H1 (cell line): ENCODE measurements around the gene CWC27. TPM values are rescaled to one million over a fixed set of nuclear protein-coding genes. Genes with fewer than 3 reads are reported as not detected.

ENCODE experiments used
- CTCF ChIA-PET: fragments of 300-600 bp; sonication (Branson Sonifier 250); formaldehyde crosslinking; loops from one replicate; lab custom pipeline; 2021; ENCODE audit not compliant: partially characterized antibody; lab: Charles Lee
- POLR2A ChIA-PET: fragments of 300-600 bp; sonication (Branson Sonifier 250); formaldehyde crosslinking; loops from one replicate; lab custom pipeline; 2021; ENCODE audit warnings: inconsistent platforms; ENCODE audit not compliant: partially characterized antibody; lab: Charles Lee
- DNase-seq, 2 experiments: peaks; one replicate each; pipeline versions ENCODE4 v3.0.0 to v3.0.0-alpha.2; 2010 to 2022; ENCODE audit warnings: low spot score in 2 of 2, low read depth in 1 of 2, mixed read lengths in 1 of 2
- FAIRE-seq: peaks from 2 replicates; lab custom pipeline; 2011; peaks lifted over from hg19 to GRCh38; lab: Jason Lieb, UNC
- H2AFZ ChIP-seq: 2 replicates; pipeline ENCODE4 v1.8.1; 2012; ENCODE audit warnings: low read length, inconsistent platforms
- H2AK5ac ChIP-seq: 2 replicates; pipeline ENCODE4 v1.6.1; 2013; ENCODE audit warnings: low read depth, low read length
- H2BK120ac ChIP-seq: replicated peaks from 2 replicates; pipeline ENCODE3; 2013; ENCODE audit warnings: low read depth, low read length, inconsistent platforms
- H2BK12ac ChIP-seq: 2 replicates; pipeline ENCODE4 v1.6.1; 2013; ENCODE audit warnings: low read depth, low read length
- H2BK15ac ChIP-seq: 2 replicates; pipeline ENCODE4 v1.6.1; 2013; ENCODE audit warnings: low read length
- H2BK20ac ChIP-seq: 2 replicates; pipeline ENCODE4 v1.6.1; 2013; ENCODE audit warnings: low read length
- H2BK5ac ChIP-seq: 2 replicates; pipeline ENCODE4 v1.6.1; 2013; ENCODE audit warnings: low read depth, low read length
- H3K14ac ChIP-seq: 2 replicates; pipeline ENCODE4 v1.6.1; 2013; ENCODE audit warnings: inconsistent platforms; ENCODE audit not compliant: insufficient read length
- H3K18ac ChIP-seq: 2 replicates; pipeline ENCODE4 v1.6.1; 2013; ENCODE audit warnings: low read length; ENCODE audit errors: extremely low read depth
- H3K23ac ChIP-seq: 2 replicates; pipeline ENCODE4 v1.6.1; 2013; ENCODE audit warnings: inconsistent platforms; ENCODE audit not compliant: insufficient read length
- H3K23me2 ChIP-seq: 2 replicates; pipeline ENCODE4 v1.6.1; 2013; ENCODE audit warnings: low read depth, low read length
- H3K27ac ChIP-seq: 2 replicates; pipeline ENCODE4 v1.6.1; 2011; ENCODE audit warnings: low read depth, low read length, inconsistent platforms
- H3K27me3 ChIP-seq, 4 experiments: replicated peaks in 1 of 4; 1 replicate in 1 of 4; 2 replicates in 3 of 4; pipeline versions ENCODE4 v1.6.1 to v1.8.1; 2011 to 2013; ENCODE audit warnings: low read length in 3 of 4, mild to moderate bottlenecking in 3 of 4, inconsistent platforms in 2 of 4, mixed read lengths in 2 of 4, moderate library complexity in 1 of 4; ENCODE audit not compliant: control insufficient read depth in 3 of 4, insufficient read depth in 3 of 4; ENCODE audit errors: extremely low read depth in 1 of 4
- H3K36me3 ChIP-seq, 4 experiments: 2 replicates each; pipeline versions ENCODE4 v1.6.1 to v1.8.1; 2011 to 2013; ENCODE audit warnings: mild to moderate bottlenecking in 4 of 4, low read length in 3 of 4, moderate library complexity in 2 of 4, control low read depth in 1 of 4, inconsistent platforms in 1 of 4; ENCODE audit not compliant: insufficient read depth in 4 of 4, control insufficient read depth in 2 of 4
- H3K4ac ChIP-seq: replicated peaks from 2 replicates; pipeline ENCODE3; 2013; ENCODE audit warnings: low read length, low read depth, mixed read lengths, inconsistent platforms; ENCODE audit not compliant: insufficient read length
- H3K4me1 ChIP-seq, 4 experiments: replicated peaks in 1 of 4; 1 replicate in 1 of 4; 2 replicates in 3 of 4; pipeline versions ENCODE4 v1.6.1 to v1.8.1; 2011 to 2013; ENCODE audit warnings: low read length in 3 of 4, inconsistent platforms in 2 of 4, mixed read lengths in 1 of 4; ENCODE audit not compliant: insufficient read depth in 4 of 4, control insufficient read depth in 3 of 4
- H3K4me2 ChIP-seq, 2 experiments: 2 replicates each; pipeline versions ENCODE4 v1.6.1 to v1.8.1; 2011 to 2013; ENCODE audit warnings: low read depth in 2 of 2, low read length in 2 of 2, control low read depth in 1 of 2, inconsistent platforms in 1 of 2, mild to moderate bottlenecking in 1 of 2; ENCODE audit not compliant: insufficient read depth in 1 of 2
- H3K4me3 ChIP-seq, 4 experiments: fragments of 200-600, 300-600 bp in 1 of 4; sonication (generic), shearing (Covaris generic), sonication (Bioruptor Twin) in 1 of 4; 2 replicates each; pipeline versions ENCODE4 v1.5.1 to v1.8.1; 2011 to 2016; ENCODE audit warnings: low read length in 4 of 4, low read depth in 3 of 4, control low read depth in 2 of 4, inconsistent platforms in 2 of 4, mild to moderate bottlenecking in 2 of 4, mixed read lengths in 1 of 4, moderate library complexity in 1 of 4; ENCODE audit not compliant: insufficient read depth in 2 of 4; ENCODE audit errors: extremely low read depth in 1 of 4
- H3K56ac ChIP-seq: replicated peaks from 2 replicates; pipeline ENCODE3; 2013; ENCODE audit warnings: low read depth, mild to moderate bottlenecking, mixed read lengths, low read length, inconsistent platforms; ENCODE audit not compliant: insufficient read length
- H3K79me1 ChIP-seq: 2 replicates; pipeline ENCODE4 v1.6.1; 2013; ENCODE audit warnings: low read depth, low read length, control low read depth
- H3K79me2 ChIP-seq, 2 experiments: 2 replicates each; pipeline versions ENCODE4 v1.6.1 to v1.8.1; 2012 to 2013; ENCODE audit warnings: low read length in 2 of 2, mild to moderate bottlenecking in 2 of 2, inconsistent platforms in 1 of 2; ENCODE audit not compliant: insufficient read depth in 2 of 2, control insufficient read depth in 1 of 2
- H3K9ac ChIP-seq, 4 experiments: replicated peaks in 1 of 4; 1 replicate in 1 of 4; 2 replicates in 3 of 4; pipeline versions ENCODE4 v1.6.1 to v1.8.1; 2011 to 2013; ENCODE audit warnings: low read depth in 3 of 4, low read length in 3 of 4, control low read depth in 2 of 4, mild to moderate bottlenecking in 2 of 4, moderate library complexity in 2 of 4, inconsistent platforms in 1 of 4; ENCODE audit errors: extremely low read depth in 1 of 4
- H3K9me3 ChIP-seq, 2 experiments: 2 replicates each; pipeline versions ENCODE4 v1.6.1 to v1.8.1; 2012 to 2013; ENCODE audit warnings: mild to moderate bottlenecking in 2 of 2, moderate library complexity in 2 of 2, control low read depth in 1 of 2, inconsistent platforms in 1 of 2, low read depth in 1 of 2, low read length in 1 of 2, mixed read lengths in 1 of 2; ENCODE audit not compliant: insufficient read depth in 2 of 2
- H4K20me1 ChIP-seq, 2 experiments: replicated peaks in 1 of 2; 2 replicates each; pipeline versions ENCODE3 to v1.8.1; 2011 to 2013; ENCODE audit warnings: inconsistent platforms in 2 of 2, low read length in 2 of 2, mild to moderate bottlenecking in 1 of 2; ENCODE audit not compliant: insufficient read depth in 2 of 2, control insufficient read depth in 1 of 2
- H4K5ac ChIP-seq: 2 replicates; pipeline ENCODE4 v1.6.1; 2013; ENCODE audit warnings: low read length, low read depth, mixed read lengths, inconsistent platforms; ENCODE audit not compliant: insufficient read length
- H4K8ac ChIP-seq: 2 replicates; pipeline ENCODE4 v1.8.0; 2013; ENCODE audit warnings: mild to moderate bottlenecking, moderate library complexity, low read length, inconsistent platforms; ENCODE audit not compliant: insufficient read depth; ENCODE audit errors: extremely low read depth
- H4K91ac ChIP-seq: replicated peaks from 2 replicates; pipeline ENCODE3; 2013; ENCODE audit warnings: low read length, mixed read lengths, inconsistent platforms; ENCODE audit not compliant: insufficient read length
- BACH1 ChIP-seq: IDR thresholded peaks from 2 replicates; pipeline ENCODE4 v1.6.1; 2012; ENCODE audit warnings: low read length, improper control_type of control experiment
- CHD1 ChIP-seq: IDR thresholded peaks from 2 replicates; pipeline ENCODE4 v1.6.1; 2012; ENCODE audit warnings: low read depth, low read length, improper control_type of control experiment
- EGR1 ChIP-seq: IDR thresholded peaks from 2 replicates; pipeline ENCODE4 v1.6.1; 2011; ENCODE audit warnings: low read depth, low read length, borderline replicate concordance
- GABPA ChIP-seq: IDR thresholded peaks from 2 replicates; pipeline ENCODE4 v1.6.1; 2011; ENCODE audit warnings: mild to moderate bottlenecking, low read length, moderate library complexity, borderline replicate concordance; ENCODE audit not compliant: insufficient read depth
- HDAC6 ChIP-seq: IDR thresholded peaks from one replicate; pipeline ENCODE4 v1.7.1; 2012; ENCODE audit warnings: low read depth, mild to moderate bottlenecking, inconsistent platforms, low read length, moderate library complexity
- NRF1 ChIP-seq: IDR thresholded peaks from 2 replicates; pipeline ENCODE4 v1.6.1; 2011; ENCODE audit warnings: mild to moderate bottlenecking, low read depth, low read length, improper control_type of control experiment
- POLR2A ChIP-seq, 2 experiments: IDR thresholded peaks; 1 replicate in 1 of 2; 2 replicates in 1 of 2; pipeline ENCODE4 v1.6.1; 2011; ENCODE audit warnings: low read depth in 2 of 2, low read length in 2 of 2, mild to moderate bottlenecking in 2 of 2; ENCODE audit errors: control extremely low read depth in 1 of 2
- POLR2AphosphoS5 ChIP-seq: IDR thresholded peaks from 2 replicates; pipeline ENCODE4 v1.6.1; 2011; ENCODE audit warnings: low read depth, low read length
- RBBP5 ChIP-seq: IDR thresholded peaks from 2 replicates; pipeline ENCODE4 v1.7.1; 2012; ENCODE audit warnings: low read depth, mild to moderate bottlenecking, inconsistent platforms, low read length, moderate library complexity, borderline replicate concordance
- SP1 ChIP-seq: IDR thresholded peaks from 2 replicates; pipeline ENCODE4 v1.6.1; 2011; ENCODE audit warnings: low read depth, low read length
- SP4 ChIP-seq: IDR thresholded peaks from 2 replicates; pipeline ENCODE4 v1.6.1; 2012; ENCODE audit warnings: low read length, inconsistent platforms
- TBP ChIP-seq: IDR thresholded peaks from 2 replicates; pipeline ENCODE4 v1.6.1; 2011; ENCODE audit warnings: low read depth, low read length, improper control_type of control experiment
- ZNF274 ChIP-seq: IDR thresholded peaks from 2 replicates; pipeline ENCODE4 v1.7.0; 2012; ENCODE audit warnings: low read length, borderline replicate concordance; ENCODE audit errors: extremely low read depth
- WGBS, 2 experiments: shearing (Covaris generic) in 1 of 2; methylation state at CpG; one replicate each; pipeline versions ENCODE4 v1.1.6 to v1.1.7; 2013 to 2015; ENCODE audit warnings: low lambda C conversion rate in 2 of 2, mixed read lengths in 2 of 2, inconsistent platforms in 1 of 2, low coverage in 1 of 2, missing lambda C conversion rate in 1 of 2; ENCODE audit not compliant: insufficient replicate concordance in 2 of 2, insufficient coverage in 1 of 2, insufficient read length in 1 of 2; ENCODE audit errors: extremely low coverage in 1 of 2, missing lambda C conversion rate in 1 of 2; 5-methylcytosine and 5-hydroxymethylcytosine counted together
- polyA plus RNA-seq, 7 experiments: library from polyadenylated mRNA; depleted of rRNA in 3 of 7; stranded (reverse) in 5 of 7; unstranded in 2 of 7; fragments of >200 nt in 5 of 7; fragments of 200-250 nt in 2 of 7; gene quantifications; 1 replicate in 5 of 7; 2 replicates in 1 of 7; 4 replicates in 1 of 7; pipeline versions ENCODE4 v1.2.1 to v1.2.3, GENCODE V29; 2011 to 2013; ENCODE audit warnings: missing spikeins in 2 of 7, mixed read lengths in 2 of 7
- total RNA-seq: library from RNA; stranded (reverse); fragmentation: NEBNext Ultra II Directional; extraction: Animal tissue kit (Norgen Biotek cat#: 25700); gene quantifications from 2 replicates; pipeline ENCODE4 v1.2.1, GENCODE V29; 2021
- TF ChIP-seq, protein P1 (sequence below): IDR thresholded peaks from 2 replicates; pipeline ENCODE4 v1.6.1; 2012; ENCODE audit warnings: inconsistent platforms

Gene CWC27
- total and polyA plus RNA-seq, 2 of the 8 experiments (the other 6 are each of a cell fraction or from before 2014, with no cell fraction given) = 24.9 to 43.4 TPM

DNA sequence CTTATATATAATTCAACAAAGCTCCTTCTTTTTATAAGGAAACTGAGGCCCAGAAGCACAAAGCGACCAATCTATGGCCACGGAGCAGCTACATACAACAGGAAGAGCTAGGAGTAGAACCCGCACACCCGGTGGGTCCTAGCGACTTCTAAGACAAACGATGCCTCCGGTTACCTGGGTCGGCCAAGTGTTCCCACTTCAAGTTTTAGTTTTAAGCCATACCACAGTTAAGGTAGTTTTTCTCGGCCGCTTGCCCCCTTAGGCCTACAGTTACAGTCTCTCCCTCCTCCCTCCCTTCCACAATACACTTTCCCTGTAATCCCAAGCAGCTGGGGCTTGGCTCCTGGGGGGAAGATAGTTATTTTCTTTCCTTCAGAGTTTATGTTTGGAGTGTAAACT, 772 bp upstream of the CWC27 start:
- H3K79me2 ChIP-seq = peaks cover 15 to 85% of the 10 kb centered on the region in 2 experiments; a peak in 3 of 4 replicates
- peaks cover 0 to 9% (median 3%) of the 10 kb centered on the region in 4 experiments; a peak in 4 of 7 replicates for H3K4me1 ChIP-seq
- peak overlapping the region; percentile 46; the same call in 1 of the 2 replicates for H2BK12ac ChIP-seq
- H3K23me2 ChIP-seq = 0 out of 2 replicates have a peak, but pooled peaks cover 2% of the 10 kb centered on the region
- H3K18ac ChIP-seq = peak overlapping the region; percentile 2; the same call in 1 of the 2 replicates
- H3K56ac ChIP-seq = no peak overlapping the region
- H3K23ac ChIP-seq = no peak overlapping the region
- DNase-seq (no peak), FAIRE-seq (no peak)
- no peak overlapping the region for H3K4ac ChIP-seq
- H2BK20ac ChIP-seq = no peak overlapping the region
- peak overlapping the region; percentile 91 for H2BK5ac ChIP-seq
- peak overlapping the region; percentile 34 for H4K91ac ChIP-seq
- H3K79me1 ChIP-seq = peaks cover 6% of the 10 kb centered on the region
- peak overlapping the region; percentile 61 to 99 (median 86) for H3K9ac ChIP-seq
- H3K9me3 ChIP-seq = no peaks in the 10 kb centered on the region
- H3K27ac ChIP-seq = peak overlapping the region; percentile 97
- peak overlapping the region; percentile 56 to 75 for H3K4me2 ChIP-seq
- 2% methylated on average over 10 of the region's 10 CpGs; no CpG with 5 or more reads in 1 of the 2 experiments for WGBS, 2 experiments
- 0 out of 2 replicates have a peak overlapping the region, but pooled peaks have one; percentile 31 for H2AFZ ChIP-seq
- H4K20me1 ChIP-seq = peaks cover 0 to 2% of the 10 kb centered on the region in 2 experiments
- no peak overlapping the region for H3K14ac ChIP-seq
- H3K27me3 ChIP-seq = no peaks in the 10 kb centered on the region
- ChIA-PET POLR2A (interaction anchor here (0.8 to 3.7 kb wide), 19 partner anchors 8 to 856 kb away, joined by 3 to 30 read pairs (median 4); partner anchors contain the start of genes ADAMTS6, SHISAL2B and TRIM23), CTCF (interaction anchor here (0.5 to 2.8 kb wide), 13 partner anchors 9 to 136 kb away, joined by 3 to 13 read pairs (median 3); partner anchors contain the start of gene SHISAL2B)
- no peak overlapping the region for H2AK5ac ChIP-seq
- no peak overlapping the region for H2BK120ac ChIP-seq
- H4K5ac ChIP-seq = no peak overlapping the region
- H3K36me3 ChIP-seq = peaks cover 2 to 26% (median 11%) of the 10 kb centered on the region in 4 experiments; a peak in 4 of 8 replicates
- peak overlapping the region; percentile 97; the same call in 1 of the 2 replicates for H4K8ac ChIP-seq
- peak overlapping the region; percentile 79 to 100 (median 98) for H3K4me3 ChIP-seq
- no peak overlapping the region for H2BK15ac ChIP-seq
- TF ChIP-seq NRF1 (no peak), RBBP5 (no peak), SP4 (no peak), GABPA (no peak), SP1 (no peak), TBP (no peak), BACH1 (no peak), POLR2AphosphoS5 (no peak), ZNF274 (no peak), EGR1 (no peak), CHD1 (no peak), HDAC6 (no peak), POLR2A (IDR thresholded peaks at IDR 0.05; ENCODE audit: control extremely low read depth in 1 of 2, low read depth in 2 of 2, low read length in 2 of 2) (no peak)
- TF ChIP-seq, protein P1, sequence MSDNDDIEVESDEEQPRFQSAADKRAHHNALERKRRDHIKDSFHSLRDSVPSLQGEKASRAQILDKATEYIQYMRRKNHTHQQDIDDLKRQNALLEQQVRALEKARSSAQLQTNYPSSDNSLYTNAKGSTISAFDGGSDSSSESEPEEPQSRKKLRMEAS = no peak
